ENCODE data around the gene ASCC1. TPM values are rescaled to one million over a fixed set of nuclear protein-coding genes. Genes with fewer than 3 reads are reported as not detected.

ASCC1 gene
- total and polyA plus RNA-seq, 7 donors = 15.3 to 53.7 (median 21.5) TPM

DNA sequence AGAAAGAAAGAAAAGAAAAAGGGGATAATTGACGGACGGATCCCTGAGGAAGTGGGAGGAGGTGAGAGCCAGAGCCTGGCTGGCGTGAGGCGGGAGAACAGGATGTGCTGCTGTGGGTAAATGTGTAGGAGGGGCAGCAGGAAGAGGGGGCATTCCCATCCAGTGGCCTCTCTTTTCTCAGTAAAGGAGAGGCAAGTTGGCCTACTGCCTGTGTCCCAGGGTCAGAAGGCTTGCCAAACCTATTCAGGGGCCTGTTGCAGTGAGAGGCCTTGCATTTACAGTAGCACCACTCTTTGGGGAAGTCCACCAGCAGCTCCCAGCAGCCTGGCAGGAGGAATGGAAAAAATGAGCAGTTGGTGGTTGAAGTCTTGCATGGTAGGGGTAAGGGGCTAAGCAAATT is 26.6 kb upstream of the ASCC1 start:
- peak overlapping the region; percentile 91 to 95 (median 91) for H3K27ac ChIP-seq
- H3K4me1 ChIP-seq = peaks cover 0 to 60% (median 58%) of the 10 kb centered on the region in 4 donors
- no peaks in the 10 kb centered on the region for H3K27me3 ChIP-seq
- peak; percentile 88 for DNase-seq
- WGBS, 2 donors = 72 to 90% methylated on average over 4 of the region's 4 CpGs
- no peaks in the 10 kb centered on the region for H3K9me3 ChIP-seq
- H3K4me3 ChIP-seq = no peak overlapping the region
- TF ChIP-seq POLR2A (IDR thresholded peaks at IDR 0.05) = no peak
- TF ChIP-seq POLR2AphosphoS5 (IDR thresholded peaks at IDR 0.05) = peak; percentile 28 to 66 (median 36)
- peak in 1 of 4 donors; percentile 52 for TF ChIP-seq EP300 (IDR thresholded peaks at IDR 0.05)
- TF ChIP-seq, protein P1, sequence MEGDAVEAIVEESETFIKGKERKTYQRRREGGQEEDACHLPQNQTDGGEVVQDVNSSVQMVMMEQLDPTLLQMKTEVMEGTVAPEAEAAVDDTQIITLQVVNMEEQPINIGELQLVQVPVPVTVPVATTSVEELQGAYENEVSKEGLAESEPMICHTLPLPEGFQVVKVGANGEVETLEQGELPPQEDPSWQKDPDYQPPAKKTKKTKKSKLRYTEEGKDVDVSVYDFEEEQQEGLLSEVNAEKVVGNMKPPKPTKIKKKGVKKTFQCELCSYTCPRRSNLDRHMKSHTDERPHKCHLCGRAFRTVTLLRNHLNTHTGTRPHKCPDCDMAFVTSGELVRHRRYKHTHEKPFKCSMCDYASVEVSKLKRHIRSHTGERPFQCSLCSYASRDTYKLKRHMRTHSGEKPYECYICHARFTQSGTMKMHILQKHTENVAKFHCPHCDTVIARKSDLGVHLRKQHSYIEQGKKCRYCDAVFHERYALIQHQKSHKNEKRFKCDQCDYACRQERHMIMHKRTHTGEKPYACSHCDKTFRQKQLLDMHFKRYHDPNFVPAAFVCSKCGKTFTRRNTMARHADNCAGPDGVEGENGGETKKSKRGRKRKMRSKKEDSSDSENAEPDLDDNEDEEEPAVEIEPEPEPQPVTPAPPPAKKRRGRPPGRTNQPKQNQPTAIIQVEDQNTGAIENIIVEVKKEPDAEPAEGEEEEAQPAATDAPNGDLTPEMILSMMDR (IDR thresholded peaks at IDR 0.05) = no peak
- H3K36me3 ChIP-seq = peaks cover 0 to under 1% (median 0%) of the 10 kb centered on the region in 4 donors
- intact Hi-C loops (cut with DNase I) = no loop called here

DNA sequence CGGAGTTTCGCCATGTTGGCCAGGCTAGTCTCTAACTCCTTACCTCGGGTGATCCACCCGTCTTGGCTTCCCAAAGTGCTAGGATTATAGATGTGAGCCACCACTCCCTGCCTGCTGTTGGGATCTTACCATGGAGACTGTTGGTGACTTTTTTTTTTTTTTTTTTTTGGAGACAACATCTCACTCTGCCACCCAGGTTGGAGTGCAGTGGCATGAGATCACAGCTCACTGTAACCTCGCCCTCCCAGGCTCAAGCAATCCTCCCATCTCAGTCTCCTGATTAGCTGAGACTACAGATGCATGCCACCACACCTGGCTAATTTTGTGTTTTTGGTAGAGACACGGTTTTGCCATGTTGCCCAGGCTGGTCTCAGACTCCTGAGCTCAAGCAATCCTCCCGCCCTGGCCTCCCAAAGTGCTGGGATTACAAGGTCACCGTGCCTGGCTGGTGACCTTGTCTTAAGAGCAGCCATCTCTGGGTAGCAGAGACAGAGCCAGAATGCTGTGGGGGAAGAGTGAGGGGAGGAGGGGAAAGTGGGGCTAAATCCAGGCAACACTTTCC is 25.7 kb upstream of the ASCC1 start:
- Histone ChIP-seq H3K9me3 (no peaks in the 10 kb centered on the region), H3K36me3 (peaks cover 0 to 9% (median 0%) of the 10 kb centered on the region in 4 donors), H3K27me3 (no peaks in the 10 kb centered on the region), H3K27ac (peak overlapping the region; percentile 91 to 95 (median 91)), H3K4me1 (peaks cover 0 to 51% (median 49%) of the 10 kb centered on the region in 4 donors), H3K4me3 (no peak overlapping the region)
- no peak for TF ChIP-seq POLR2AphosphoS5 (IDR thresholded peaks at IDR 0.05)
- TF ChIP-seq POLR2A (IDR thresholded peaks at IDR 0.05) = no peak
- TF ChIP-seq, protein P1 (IDR thresholded peaks at IDR 0.05) = no peak
- TF ChIP-seq EP300 (IDR thresholded peaks at IDR 0.05) = no peak
- WGBS, 2 donors = 87 to 92% methylated on average over 8 of the region's 8 CpGs
- intact Hi-C loops (cut with DNase I) = no loop called here
- no peak for DNase-seq

DNA sequence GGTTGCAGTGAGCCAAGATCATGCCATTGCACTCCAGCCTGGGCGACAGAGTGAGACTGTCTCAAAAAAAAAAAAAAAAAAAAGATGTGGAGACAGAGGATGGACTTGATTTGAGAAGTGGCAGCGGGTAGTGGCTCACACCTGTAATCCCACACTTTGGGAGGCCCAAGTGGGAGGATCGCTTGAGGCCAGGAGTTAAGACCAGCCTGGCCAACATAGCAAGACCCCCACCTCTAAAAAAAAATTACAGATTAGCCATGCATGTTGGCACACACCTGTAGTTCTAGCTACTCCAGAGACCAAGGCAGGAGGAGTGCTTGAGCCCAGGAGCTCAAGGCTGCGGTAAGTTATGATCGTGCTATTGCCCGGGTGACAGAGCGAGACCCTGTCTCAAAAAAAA is 24.3 kb upstream of the ASCC1 start:
- DNase-seq = no peak
- Histone ChIP-seq H3K27me3 (no peaks in the 10 kb centered on the region), H3K36me3 (peaks cover 0 to 23% (median 4%) of the 10 kb centered on the region in 4 donors), H3K4me3 (no peak overlapping the region), H3K9me3 (no peaks in the 10 kb centered on the region), H3K4me1 (peaks cover 0 to 37% (median 35%) of the 10 kb centered on the region in 4 donors), H3K27ac (no peak overlapping the region)
- TF ChIP-seq POLR2A (IDR thresholded peaks at IDR 0.05) (no peak), EP300 (IDR thresholded peaks at IDR 0.05) (no peak), POLR2AphosphoS5 (IDR thresholded peaks at IDR 0.05) (no peak)
- TF ChIP-seq, protein P1 (IDR thresholded peaks at IDR 0.05) = no peak
- intact Hi-C loops (cut with DNase I) = no loop called here
- 86 to 98% methylated on average over 7 of the region's 7 CpGs for WGBS, 2 donors

DNA sequence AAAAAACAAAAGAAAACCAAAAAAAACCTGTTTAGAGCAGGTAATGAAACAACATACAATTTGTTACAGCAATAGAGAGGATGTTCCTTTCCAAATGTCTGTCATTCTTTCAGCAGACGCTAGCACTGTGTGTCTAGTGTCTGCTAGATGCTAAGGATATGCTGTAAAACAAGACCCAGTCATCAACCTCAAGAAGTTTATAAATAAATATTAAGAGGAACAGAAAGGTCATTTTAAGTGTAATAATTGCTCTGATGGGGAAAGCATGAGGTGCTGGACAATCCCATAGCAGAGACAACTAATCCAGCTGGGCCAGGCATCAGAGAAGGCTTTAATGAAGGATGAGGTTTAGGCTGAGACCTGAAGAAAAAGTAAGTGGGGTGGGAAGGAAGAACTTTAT is 23.3 kb upstream of the ASCC1 start:
- no peak for TF ChIP-seq EP300 (IDR thresholded peaks at IDR 0.05)
- TF ChIP-seq, protein P1 (IDR thresholded peaks at IDR 0.05) = no peak
- TF ChIP-seq POLR2A (IDR thresholded peaks at IDR 0.05) = no peak
- no peak for TF ChIP-seq POLR2AphosphoS5 (IDR thresholded peaks at IDR 0.05)
- intact Hi-C loops (cut with DNase I) = no loop called here
- 37 to 74% methylated on average over 1 of the region's 1 CpG for WGBS, 2 donors
- peaks cover 0 to 33% (median 11%) of the 10 kb centered on the region in 4 donors for H3K36me3 ChIP-seq
- no peaks in the 10 kb centered on the region for H3K9me3 ChIP-seq
- no peak for DNase-seq
- H3K27ac ChIP-seq = no peak overlapping the region
- H3K4me1 ChIP-seq = peaks cover 0 to 27% (median 25%) of the 10 kb centered on the region in 4 donors
- H3K4me3 ChIP-seq = no peak overlapping the region
- H3K27me3 ChIP-seq = no peaks in the 10 kb centered on the region

Data from sigmoid colon (tissue), 7 donors.